ENCODE results near the gene HINT3. TPM values are rescaled to one million over a fixed set of nuclear protein-coding genes. Genes with fewer than 3 reads are reported as not detected.

The HINT3 gene
- total RNA-seq, 1 donor from 2014 or later, result 17.4 TPM

- Mint-ChIP-seq H3K36me3 (ENCODE audit: low read depth) (no peaks in the 10 kb centered on the region), H3K27ac (ENCODE audit: unreplicated experiment) (no peak overlapping the region), H3K27me3 (ENCODE audit: low read depth) (no peaks in the 10 kb centered on the region), H3K4me3 (no peak overlapping the region), H3K9me3 (no peaks in the 10 kb centered on the region), H3K4me1 (peaks cover 1% of the 10 kb centered on the region)
- DNase-seq (ENCODE audit: low read depth, low spot score), result no peak
- TF ChIP-seq CTCF (conservative IDR thresholded peaks at IDR 0.05), result no peak
Measured at GRCh38 chr6:125924169-125924568, 32.4 kb upstream of the HINT3 start.

- Mint-ChIP-seq H3K9me3 (no peaks in the 10 kb centered on the region), H3K27ac (ENCODE audit: unreplicated experiment) (no peak overlapping the region), H3K4me1 (no peaks in the 10 kb centered on the region), H3K4me3 (no peak overlapping the region), H3K36me3 (ENCODE audit: low read depth) (no peaks in the 10 kb centered on the region), H3K27me3 (ENCODE audit: low read depth) (no peaks in the 10 kb centered on the region)
- no peak for TF ChIP-seq CTCF (conservative IDR thresholded peaks at IDR 0.05)
- DNase-seq (ENCODE audit: low read depth, low spot score), result no peak
Measured at GRCh38 chr6:125924697-125925358, 31.7 kb upstream of the HINT3 start.

GRCh38 chr6:125926711-125927110 lies 29.9 kb upstream of the HINT3 start:
- TF ChIP-seq CTCF (conservative IDR thresholded peaks at IDR 0.05), result no peak
- Mint-ChIP-seq H3K27me3 (ENCODE audit: low read depth) (no peaks in the 10 kb centered on the region), H3K36me3 (ENCODE audit: low read depth) (peaks cover 4% of the 10 kb centered on the region), H3K4me1 (no peaks in the 10 kb centered on the region), H3K27ac (ENCODE audit: unreplicated experiment) (no peak overlapping the region), H3K4me3 (no peak overlapping the region), H3K9me3 (no peaks in the 10 kb centered on the region)
- DNase-seq (ENCODE audit: low read depth, low spot score), result no peak

GRCh38 chr6:125927761-125928160 lies 28.8 kb upstream of the HINT3 start:
- DNase-seq (ENCODE audit: low read depth, low spot score), result no peak
- no peak for TF ChIP-seq CTCF (conservative IDR thresholded peaks at IDR 0.05)
- Mint-ChIP-seq H3K27me3 (ENCODE audit: low read depth) (no peaks in the 10 kb centered on the region), H3K36me3 (ENCODE audit: low read depth) (peaks cover 4% of the 10 kb centered on the region), H3K4me3 (no peak overlapping the region), H3K27ac (ENCODE audit: unreplicated experiment) (no peak overlapping the region), H3K4me1 (no peaks in the 10 kb centered on the region), H3K9me3 (no peaks in the 10 kb centered on the region)

GRCh38 chr6:125930765-125931418 lies 25.7 kb upstream of the HINT3 start:
- no peaks in the 10 kb centered on the region for H3K9me3 Mint-ChIP-seq
- no peak overlapping the region for H3K4me3 Mint-ChIP-seq
- no peaks in the 10 kb centered on the region for H3K4me1 Mint-ChIP-seq

More at GRCh38 chr6:125930765-125931418, 25.7 kb upstream of the HINT3 start:
- DNase-seq (ENCODE audit: low read depth, low spot score), result no peak
- no peak for TF ChIP-seq CTCF (conservative IDR thresholded peaks at IDR 0.05)
- peaks cover 4% of the 10 kb centered on the region for H3K36me3 Mint-ChIP-seq (ENCODE audit: low read depth)
- H3K27ac Mint-ChIP-seq (ENCODE audit: unreplicated experiment), result no peak overlapping the region
- no peaks in the 10 kb centered on the region for H3K27me3 Mint-ChIP-seq (ENCODE audit: low read depth)
